Spleen (tissue), 11 donors: ENCODE measurements around the gene HMGCL. TPM values are rescaled to one million over a fixed set of nuclear protein-coding genes. Genes with fewer than 3 reads are reported as not detected.

Source experiments
- DNase-seq: peaks from one replicate; pipeline ENCODE4 v3.0.0-alpha.2; 2020
- H3K27ac ChIP-seq, 8 donors: fragments of 200-600 bp; sonication (generic) in 7 of 8; 1 replicate in 4 of 8; 2 replicates in 4 of 8; pipeline versions ENCODE4 v1.5.0 to v1.8.0; 2016 to 2021; ENCODE audit warnings: inconsistent platforms in 4 of 8, mild to moderate bottlenecking in 4 of 8, moderate library complexity in 1 of 8
- H3K27me3 ChIP-seq, 7 donors: fragments of 200-600 bp; sonication (generic) in 6 of 7; replicated peaks in 1 of 7; 1 replicate in 4 of 7; 2 replicates in 3 of 7; pipeline versions ENCODE4 v1.5.0 to v1.8.0; 2016 to 2021; ENCODE audit warnings: inconsistent platforms in 3 of 7, mild to moderate bottlenecking in 1 of 7
- H3K36me3 ChIP-seq, 6 donors: fragments of 200-600 bp; sonication (generic) in 5 of 6; 1 replicate in 4 of 6; 2 replicates in 2 of 6; pipeline versions ENCODE4 v1.5.0 to v1.8.0; 2016 to 2021; ENCODE audit warnings: inconsistent platforms in 2 of 6
- H3K4me1 ChIP-seq, 6 donors: fragments of 200-600 bp; sonication (generic) in 5 of 6; 1 replicate in 3 of 6; 2 replicates in 3 of 6; pipeline versions ENCODE4 v1.5.0 to v1.8.0; 2016 to 2021; ENCODE audit warnings: inconsistent platforms in 3 of 6
- H3K4me3 ChIP-seq, 8 donors: fragments of 200-600 bp; sonication (generic) in 7 of 8; 1 replicate in 4 of 8; 2 replicates in 4 of 8; pipeline versions ENCODE4 v1.5.0 to v1.8.0; 2016 to 2021; ENCODE audit warnings: inconsistent platforms in 4 of 8, mild to moderate bottlenecking in 4 of 8, moderate library complexity in 2 of 8
- H3K9me3 ChIP-seq, 8 donors: fragments of 200-600 bp; sonication (generic) in 7 of 8; 1 replicate in 4 of 8; 2 replicates in 4 of 8; pipeline versions ENCODE4 v1.5.0 to v1.8.0; 2016 to 2021; ENCODE audit warnings: inconsistent platforms in 4 of 8
- CTCF ChIP-seq, 11 experiments: fragments of 200-600 bp in 7 of 11; fragments of 450-650 bp in 4 of 11; sonication (generic) in 4 of 11; IDR thresholded peaks in 8 of 11; conservative IDR thresholded peaks in 3 of 11; 1 replicate in 7 of 11; 2 replicates in 4 of 11; pipeline versions ENCODE4 v1.4.0 to v1.8.0; 2016 to 2021; ENCODE audit warnings: antibody characterized with exemption in 11 of 11, inconsistent platforms in 4 of 11, mild to moderate bottlenecking in 1 of 11
- POLR2A ChIP-seq, 3 donors: fragments of 450-650 bp; IDR thresholded peaks; one replicate each; pipeline ENCODE4 v1.5.1; 2017; ENCODE audit warnings: antibody characterized with exemption in 3 of 3, mild to moderate bottlenecking in 1 of 3
- POLR2AphosphoS5 ChIP-seq, 3 donors: sonication (generic); formaldehyde crosslinking; IDR thresholded peaks; one replicate each; pipeline ENCODE4 v1.5.1; 2017; ENCODE audit warnings: antibody characterized with exemption in 3 of 3
- WGBS, 5 donors: extraction: QIAGEN DNeasy Blood & Tissue Kit in 3 of 5; methylation state at CpG; one replicate each; pipeline versions ENCODE4 v1.1.5 to v1.1.7; 2013 to 2018; 5-methylcytosine and 5-hydroxymethylcytosine counted together
- intact Hi-C: fragments of 100-400 bp; cut with DNase I; formaldehyde crosslinking; loops from one replicate; pipeline ENCODE4 v1.15.0; 2023; ENCODE audit warnings: low total_unique reads
- polyA plus RNA-seq, 3 donors: library from polyadenylated mRNA; stranded (reverse); fragments of 200-250 nt; gene quantifications; one replicate each; pipeline ENCODE4 v1.2.1, GENCODE V29; 2013
- total RNA-seq, 7 donors: library from RNA; depleted of rRNA in 3 of 7; stranded (reverse); fragments of >200 nt in 3 of 7; fragmentation: NEBNext Ultra II Directional in 4 of 7; extraction: Animal tissue kit (Norgen Biotek cat#: 25700) in 4 of 7; gene quantifications; one replicate each; pipeline versions ENCODE4 v1.1.0 to v1.2.1, GENCODE V29; 2016 to 2021
- donor health status: healthy with polysubstance abuse.
- donor health status: DM: no; HTN: no; CAD: no; lungs with moderate emphysema.
- donor health status: DM: no; HTN: no; CAD: no.
- donor health status: Bipolar disorder and iron deficiency.
- donor health status: healthy.
- donor health status: DM: no; HTN: no; CAD: no.
- donor health status: DM: yes; HTN: yes; CAD: no.

The HMGCL gene
- total and polyA plus RNA-seq, 10 donors: 26.5 to 42.3 (median 34.6) TPM

DNA sequence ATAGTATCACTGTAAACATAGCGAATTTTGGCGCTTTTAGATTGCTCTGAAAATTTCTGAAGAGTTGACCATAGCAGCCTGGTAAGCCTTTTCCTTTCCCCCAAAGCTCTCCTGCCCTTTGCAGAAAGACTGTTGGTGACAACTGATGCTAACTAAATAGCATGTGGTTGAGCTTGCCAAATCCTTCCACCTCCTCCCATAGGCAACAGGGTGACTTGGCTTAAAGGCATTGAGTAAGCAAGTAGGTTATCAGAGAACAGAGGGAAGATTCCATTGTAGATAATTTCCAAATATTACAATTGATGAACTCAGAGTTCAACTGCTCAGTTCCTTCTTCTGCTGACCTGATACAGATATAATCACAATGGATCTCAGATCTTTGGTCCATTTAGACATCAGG, 19.9 kb upstream of the HMGCL start:
- peaks cover 0 to 10% (median 8%) of the 10 kb centered on the region in 8 donors for H3K9me3 ChIP-seq
- no peak for TF ChIP-seq POLR2AphosphoS5 (IDR thresholded peaks at IDR 0.05)
- no peak for TF ChIP-seq POLR2A (IDR thresholded peaks at IDR 0.05)
- no peak for TF ChIP-seq CTCF (IDR thresholded peaks at IDR 0.05 in 8 of 11, conservative IDR thresholded peaks at IDR 0.05 in 3 of 11)
- intact Hi-C loops: no loop called here
- no peak for DNase-seq
- no peak overlapping the region for H3K27ac ChIP-seq
- no peaks in the 10 kb centered on the region for H3K4me1 ChIP-seq
- no peaks in the 10 kb centered on the region for H3K27me3 ChIP-seq
- WGBS, 5 donors: 96 to 100% (median 100%) methylated on average over 2 of the region's 2 CpGs
- no peak overlapping the region for H3K4me3 ChIP-seq
- H3K36me3 ChIP-seq: peaks cover 2 to 66% (median 34%) of the 10 kb centered on the region in 6 donors

- peaks cover 0 to 10% (median 8%) of the 10 kb centered on the region in 8 donors for H3K9me3 ChIP-seq
- no peak for TF ChIP-seq POLR2AphosphoS5 (IDR thresholded peaks at IDR 0.05)
- TF ChIP-seq POLR2A (IDR thresholded peaks at IDR 0.05): no peak
- TF ChIP-seq CTCF (IDR thresholded peaks at IDR 0.05 in 8 of 11, conservative IDR thresholded peaks at IDR 0.05 in 3 of 11): no peak
- no peak overlapping the region for H3K4me3 ChIP-seq
- no peaks in the 10 kb centered on the region for H3K27me3 ChIP-seq
- no peak for DNase-seq
- peaks cover 0 to 5% (median 4%) of the 10 kb centered on the region in 6 donors for H3K4me1 ChIP-seq
- H3K36me3 ChIP-seq: peaks cover 2 to 52% (median 33%) of the 10 kb centered on the region in 6 donors
- WGBS, 5 donors: 89 to 98% (median 92%) methylated on average over 5 of the region's 5 CpGs
- H3K27ac ChIP-seq: no peak overlapping the region
- intact Hi-C loops: no loop called here
Observed at GRCh38 chr1:23843644-23844043, 18.4 kb upstream of the HMGCL start.

DNA sequence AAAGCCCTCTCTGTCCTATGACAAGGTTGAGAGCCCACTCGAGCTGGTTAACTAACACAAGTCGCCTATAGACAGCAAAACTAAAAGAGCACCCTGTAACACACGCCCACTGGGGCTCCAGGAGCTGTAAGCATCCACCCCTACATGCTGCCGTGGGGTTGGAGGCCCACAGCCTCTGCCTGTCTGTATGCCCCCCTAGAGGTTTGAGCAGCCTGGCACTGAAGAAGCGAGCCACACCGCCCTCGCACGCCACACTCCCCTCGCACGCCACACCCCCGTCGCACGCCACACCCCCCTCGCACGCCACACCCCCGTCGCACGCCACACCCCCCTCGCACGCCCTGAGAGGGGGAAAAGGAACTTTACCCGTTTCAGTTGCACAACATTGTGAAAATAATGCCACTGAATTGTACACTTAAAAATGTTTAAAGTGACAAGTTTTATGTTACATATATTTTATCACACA, 13.2 kb upstream of the HMGCL start:
- Histone ChIP-seq H3K4me3 (peak overlapping the region in 6 of 8 donors; percentile 14 to 63 (median 32)), H3K36me3 (no peaks in the 10 kb centered on the region), H3K27me3 (peaks cover 0 to 5% (median 0%) of the 10 kb centered on the region in 7 donors), H3K4me1 (peaks cover 5 to 15% (median 12%) of the 10 kb centered on the region in 6 donors), H3K9me3 (no peaks in the 10 kb centered on the region), H3K27ac (peak overlapping the region in 2 of 8 donors; percentile 15 to 43)
- TF ChIP-seq CTCF (IDR thresholded peaks at IDR 0.05 in 8 of 11, conservative IDR thresholded peaks at IDR 0.05 in 3 of 11) (no peak), POLR2AphosphoS5 (IDR thresholded peaks at IDR 0.05) (peak; percentile 17 to 33 (median 28))
- DNase-seq: peak; percentile 93
- WGBS, 5 donors: 0 to 1% (median 0%) methylated on average over 7 to 21 of the region's 21 CpGs
- intact Hi-C loops: no loop called here

DNA sequence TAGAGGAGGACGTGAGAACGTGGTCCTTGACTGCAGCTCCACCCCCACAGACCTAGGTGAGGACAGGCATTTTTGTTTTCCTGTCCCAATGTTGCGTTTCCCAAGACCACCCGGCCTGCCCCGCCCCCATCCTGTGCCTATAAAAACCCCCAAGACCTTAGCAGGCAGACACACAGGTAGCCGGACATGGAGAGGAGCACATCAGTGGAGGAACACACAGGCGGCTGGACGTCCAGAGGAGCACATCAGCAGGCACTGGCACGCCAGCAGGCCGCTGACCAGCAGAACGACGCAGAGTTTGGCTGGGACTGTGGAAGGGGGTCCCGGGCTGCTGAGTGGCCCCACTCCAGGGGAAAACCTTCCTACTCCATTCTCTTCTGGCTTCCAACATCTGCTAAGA, 12.7 kb upstream of the HMGCL start:
- Histone ChIP-seq H3K36me3 (no peaks in the 10 kb centered on the region), H3K4me3 (peak overlapping the region in 6 of 8 donors; percentile 14 to 63 (median 32)), H3K4me1 (peaks cover 5 to 15% (median 12%) of the 10 kb centered on the region in 6 donors), H3K27me3 (peaks cover 0 to 5% (median 0%) of the 10 kb centered on the region in 7 donors), H3K27ac (peak overlapping the region in 2 of 8 donors; percentile 9 to 15), H3K9me3 (no peaks in the 10 kb centered on the region)
- peak; percentile 76 for DNase-seq
- WGBS, 5 donors: 28 to 40% (median 34%) methylated on average over 8 to 13 of the region's 13 CpGs
- TF ChIP-seq POLR2AphosphoS5 (IDR thresholded peaks at IDR 0.05): no peak
- TF ChIP-seq CTCF (IDR thresholded peaks at IDR 0.05 in 8 of 11, conservative IDR thresholded peaks at IDR 0.05 in 3 of 11): no peak
- no peak for TF ChIP-seq POLR2A (IDR thresholded peaks at IDR 0.05)
- intact Hi-C loops: no loop called here
